AG04449 (cell line): ENCODE results near the gene GABRR1.

Source experiments
- CTCF ChIA-PET: fragments of 350-600 bp; formaldehyde crosslinking; extraction: SDS; loops from one replicate; lab custom pipeline; 2021; ENCODE audit warnings: antibody characterized with exemption; lab: Yijun Ruan, JAX
- POLR2A ChIA-PET: fragments of 400-600, 350-600 bp; formaldehyde crosslinking; extraction: SDS; loops from one replicate; lab custom pipeline; 2020; ENCODE audit warnings: antibody characterized with exemption, inconsistent platforms; lab: Yijun Ruan, JAX
- DNase-seq: peaks from one replicate; pipeline ENCODE4 v3.0.0-alpha.2; 2010; ENCODE audit warnings: low read depth, low spot score
- H3K4me3 ChIP-seq: 2 replicates; pipeline ENCODE4 v1.5.1; 2011; ENCODE audit warnings: low read depth, mild to moderate bottlenecking, control low read depth, low read length
- TF ChIP-seq, protein P1 (sequence below): IDR thresholded peaks from one replicate; pipeline ENCODE4 v1.5.1; 2011; ENCODE audit warnings: mild to moderate bottlenecking, moderate library complexity, low read length, control low read depth, inconsistent platforms; ENCODE audit not compliant: insufficient read depth; ENCODE audit errors: missing control alignments

GABRR1 gene

GRCh38 chr6:89212472-89212871, 4.7 kb downstream of the GABRR1 start:
- no peak overlapping the region for H3K4me3 ChIP-seq
- TF ChIP-seq, protein P1, sequence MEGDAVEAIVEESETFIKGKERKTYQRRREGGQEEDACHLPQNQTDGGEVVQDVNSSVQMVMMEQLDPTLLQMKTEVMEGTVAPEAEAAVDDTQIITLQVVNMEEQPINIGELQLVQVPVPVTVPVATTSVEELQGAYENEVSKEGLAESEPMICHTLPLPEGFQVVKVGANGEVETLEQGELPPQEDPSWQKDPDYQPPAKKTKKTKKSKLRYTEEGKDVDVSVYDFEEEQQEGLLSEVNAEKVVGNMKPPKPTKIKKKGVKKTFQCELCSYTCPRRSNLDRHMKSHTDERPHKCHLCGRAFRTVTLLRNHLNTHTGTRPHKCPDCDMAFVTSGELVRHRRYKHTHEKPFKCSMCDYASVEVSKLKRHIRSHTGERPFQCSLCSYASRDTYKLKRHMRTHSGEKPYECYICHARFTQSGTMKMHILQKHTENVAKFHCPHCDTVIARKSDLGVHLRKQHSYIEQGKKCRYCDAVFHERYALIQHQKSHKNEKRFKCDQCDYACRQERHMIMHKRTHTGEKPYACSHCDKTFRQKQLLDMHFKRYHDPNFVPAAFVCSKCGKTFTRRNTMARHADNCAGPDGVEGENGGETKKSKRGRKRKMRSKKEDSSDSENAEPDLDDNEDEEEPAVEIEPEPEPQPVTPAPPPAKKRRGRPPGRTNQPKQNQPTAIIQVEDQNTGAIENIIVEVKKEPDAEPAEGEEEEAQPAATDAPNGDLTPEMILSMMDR = no peak
- CTCF ChIA-PET = no interaction called here
- DNase-seq = no peak
- POLR2A ChIA-PET = no interaction called here

DNA sequence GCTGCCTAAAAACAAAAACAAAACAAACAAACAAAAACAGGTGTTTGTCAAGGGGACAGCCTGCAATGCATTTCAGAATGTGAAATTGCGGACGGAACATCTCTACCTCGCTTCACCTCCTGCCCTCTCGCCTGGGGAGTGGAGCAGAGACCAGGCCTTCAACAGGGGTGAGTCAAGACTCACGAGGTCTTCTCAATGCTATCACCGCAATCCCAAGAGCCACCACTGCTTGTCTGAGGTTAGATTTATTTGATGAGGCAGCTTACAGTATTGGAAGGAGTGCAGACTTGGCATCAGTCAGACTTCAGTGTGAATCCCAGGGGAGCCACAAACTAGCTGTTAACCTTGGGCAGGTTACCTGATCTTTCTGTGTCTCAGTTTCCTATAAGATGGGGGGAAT, 7.7 kb downstream of the GABRR1 start:
- no peak overlapping the region for H3K4me3 ChIP-seq
- DNase-seq = no peak
- ChIA-PET POLR2A (no interaction called here), CTCF (no interaction called here)
- TF ChIP-seq, protein P1 = no peak

GRCh38 chr6:89208551-89208950, 8.6 kb downstream of the GABRR1 start:
- no peak for DNase-seq
- ChIA-PET POLR2A (no interaction called here), CTCF (no interaction called here)
- no peak overlapping the region for H3K4me3 ChIP-seq
- TF ChIP-seq, protein P1 = no peak

- ChIA-PET POLR2A (no interaction called here), CTCF (no interaction called here)
- TF ChIP-seq, protein P1 = no peak
- no peak overlapping the region for H3K4me3 ChIP-seq
- no peak for DNase-seq
These were observed 11.3 kb downstream of the GABRR1 start for GRCh38 chr6:89205819-89206218.

GRCh38 chr6:89204096-89204495, 13.1 kb downstream of the GABRR1 start:
- no peak for DNase-seq
- POLR2A ChIA-PET = no interaction called here
- CTCF ChIA-PET = no interaction called here
- TF ChIP-seq, protein P1 = no peak
- no peak overlapping the region for H3K4me3 ChIP-seq

DNA sequence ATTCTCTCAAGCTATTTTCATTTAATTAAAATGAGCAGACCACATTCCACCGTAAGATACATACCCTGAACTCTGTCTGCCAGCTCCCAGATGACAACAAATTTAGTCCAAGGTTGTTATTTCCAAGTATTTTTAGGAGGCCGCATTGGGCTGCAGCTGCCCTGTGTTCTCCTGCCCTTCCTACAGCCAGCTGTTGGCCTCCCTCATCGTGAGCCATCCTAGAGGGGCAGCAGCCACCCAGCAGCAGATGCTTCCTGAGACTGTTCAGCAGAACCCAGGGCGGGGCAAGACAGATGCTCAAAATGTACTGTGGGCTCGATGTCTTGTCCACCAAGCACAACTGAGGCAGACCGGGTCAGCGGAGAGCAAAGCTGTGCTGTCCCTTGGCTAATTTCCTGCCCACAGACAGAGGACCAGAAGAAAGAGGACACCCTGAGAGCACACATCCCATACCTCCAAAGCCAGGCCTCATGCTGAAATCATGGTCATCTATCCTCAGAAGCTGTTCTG, 16.4 kb downstream of the GABRR1 start:
- POLR2A ChIA-PET = no interaction called here
- CTCF ChIA-PET = no interaction called here
- H3K4me3 ChIP-seq = no peak overlapping the region
- TF ChIP-seq, protein P1 = no peak
- no peak for DNase-seq
